GM12801 (cell line): ENCODE results near the gene SLAMF9.

ENCODE experiments used
- TF ChIP-seq, protein P1 (sequence below): IDR thresholded peaks from one replicate; pipeline ENCODE4 v1.5.1; 2011; ENCODE audit warnings: control low read depth; ENCODE audit not compliant: insufficient read length; ENCODE audit errors: extremely low read depth

Gene SLAMF9

GRCh38 chr1:159953536-159954515 lies at the start of gene SLAMF9:
Gene SLAMF9, minus strand, starts transcription at chr1:159954237. Its CDS starts 100 bp downstream, at chr1:159954137.
- TF ChIP-seq, protein P1, sequence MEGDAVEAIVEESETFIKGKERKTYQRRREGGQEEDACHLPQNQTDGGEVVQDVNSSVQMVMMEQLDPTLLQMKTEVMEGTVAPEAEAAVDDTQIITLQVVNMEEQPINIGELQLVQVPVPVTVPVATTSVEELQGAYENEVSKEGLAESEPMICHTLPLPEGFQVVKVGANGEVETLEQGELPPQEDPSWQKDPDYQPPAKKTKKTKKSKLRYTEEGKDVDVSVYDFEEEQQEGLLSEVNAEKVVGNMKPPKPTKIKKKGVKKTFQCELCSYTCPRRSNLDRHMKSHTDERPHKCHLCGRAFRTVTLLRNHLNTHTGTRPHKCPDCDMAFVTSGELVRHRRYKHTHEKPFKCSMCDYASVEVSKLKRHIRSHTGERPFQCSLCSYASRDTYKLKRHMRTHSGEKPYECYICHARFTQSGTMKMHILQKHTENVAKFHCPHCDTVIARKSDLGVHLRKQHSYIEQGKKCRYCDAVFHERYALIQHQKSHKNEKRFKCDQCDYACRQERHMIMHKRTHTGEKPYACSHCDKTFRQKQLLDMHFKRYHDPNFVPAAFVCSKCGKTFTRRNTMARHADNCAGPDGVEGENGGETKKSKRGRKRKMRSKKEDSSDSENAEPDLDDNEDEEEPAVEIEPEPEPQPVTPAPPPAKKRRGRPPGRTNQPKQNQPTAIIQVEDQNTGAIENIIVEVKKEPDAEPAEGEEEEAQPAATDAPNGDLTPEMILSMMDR = no peak

DNA sequence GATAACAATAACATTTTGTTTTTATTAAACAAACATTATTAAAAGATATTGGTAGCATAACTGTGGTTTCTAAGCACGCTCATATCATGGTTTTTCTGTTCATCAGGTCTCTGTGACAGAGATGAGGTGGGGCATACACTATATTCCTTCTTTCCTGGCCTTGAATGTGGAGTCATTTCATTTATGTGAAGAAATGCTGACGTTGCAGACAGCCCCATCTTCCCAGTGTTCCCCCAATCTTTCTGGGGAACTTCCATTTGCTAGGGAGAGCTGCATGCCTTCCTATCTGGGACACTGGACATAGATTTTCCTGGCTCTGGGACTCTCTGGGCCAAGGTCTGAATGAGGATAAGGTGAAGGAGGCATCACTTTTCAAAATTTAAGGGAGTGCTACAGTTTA lies 47.4 kb upstream of the SLAMF9 start:
- TF ChIP-seq, protein P1 = no peak

DNA sequence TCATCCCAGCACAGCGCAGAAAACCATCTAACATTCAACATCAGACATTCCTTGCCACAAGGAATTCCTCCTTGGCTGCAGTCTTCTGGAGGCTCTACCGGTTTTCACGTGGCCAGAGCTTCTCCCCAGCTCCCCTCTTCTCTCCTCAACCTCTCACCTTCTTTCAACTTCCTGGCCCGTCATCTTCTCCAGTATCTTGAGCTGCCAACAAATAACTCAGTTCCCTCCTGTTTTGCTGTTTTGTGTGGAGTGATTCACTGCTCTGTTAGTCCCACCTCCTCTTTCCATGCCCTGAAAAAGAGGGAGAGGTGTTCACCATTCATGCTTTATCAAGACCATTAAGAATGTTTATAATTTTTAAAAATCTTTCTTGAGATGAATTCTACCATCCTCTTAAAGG lies 45.2 kb upstream of the SLAMF9 start:
- TF ChIP-seq, protein P1 = no peak

DNA sequence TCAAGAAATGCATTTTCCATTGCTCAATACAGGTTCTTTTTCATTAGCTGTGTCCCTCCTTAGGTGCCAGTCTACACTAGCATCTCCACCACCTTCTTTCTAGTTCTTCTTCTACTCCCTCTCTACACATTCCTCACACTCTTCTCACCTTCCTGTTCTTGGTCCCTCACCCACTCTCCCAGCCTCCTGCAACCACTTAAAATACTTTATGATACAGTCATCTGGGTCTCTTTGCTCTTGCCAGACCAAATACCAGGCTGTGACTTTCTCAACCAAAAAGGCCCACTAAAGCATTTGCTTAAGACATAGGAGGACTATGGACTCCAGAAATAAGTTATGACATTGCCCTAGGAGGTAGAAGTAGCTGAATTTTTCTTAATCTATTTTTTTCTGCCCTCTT lies 42.6 kb upstream of the SLAMF9 start:
- TF ChIP-seq, protein P1 = no peak

- TF ChIP-seq, protein P1 = no peak
Observed at GRCh38 chr1:159994896-159995295, 40.9 kb upstream of the SLAMF9 start.

GRCh38 chr1:159993911-159994310 lies 39.9 kb upstream of the SLAMF9 start:
- TF ChIP-seq, protein P1 = no peak

GRCh38 chr1:159992161-159992560 lies 38.1 kb upstream of the SLAMF9 start:
- TF ChIP-seq, protein P1 = no peak
